ENCODE data around the gene ETV5.

DNA sequence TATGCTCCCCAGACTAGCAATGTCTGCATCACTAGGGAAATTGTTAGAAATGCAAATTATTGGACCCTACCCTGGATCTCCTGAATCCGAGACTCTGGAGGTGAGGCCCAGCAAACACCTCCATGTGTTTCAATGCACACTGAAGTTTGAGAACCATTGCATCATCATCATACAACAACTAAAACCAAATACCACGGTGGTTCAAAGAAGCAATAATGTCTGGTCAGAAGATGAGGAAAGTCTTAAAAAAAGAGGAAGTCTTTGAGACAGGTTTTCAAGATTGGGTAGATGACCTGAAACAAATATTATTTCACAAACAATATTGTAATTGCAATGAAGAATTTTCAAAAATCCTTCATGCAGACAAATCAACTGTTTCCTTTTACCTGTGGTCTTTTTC, 110.8 kb downstream of the ETV5 start:
- TF ChIP-seq, protein P1, sequence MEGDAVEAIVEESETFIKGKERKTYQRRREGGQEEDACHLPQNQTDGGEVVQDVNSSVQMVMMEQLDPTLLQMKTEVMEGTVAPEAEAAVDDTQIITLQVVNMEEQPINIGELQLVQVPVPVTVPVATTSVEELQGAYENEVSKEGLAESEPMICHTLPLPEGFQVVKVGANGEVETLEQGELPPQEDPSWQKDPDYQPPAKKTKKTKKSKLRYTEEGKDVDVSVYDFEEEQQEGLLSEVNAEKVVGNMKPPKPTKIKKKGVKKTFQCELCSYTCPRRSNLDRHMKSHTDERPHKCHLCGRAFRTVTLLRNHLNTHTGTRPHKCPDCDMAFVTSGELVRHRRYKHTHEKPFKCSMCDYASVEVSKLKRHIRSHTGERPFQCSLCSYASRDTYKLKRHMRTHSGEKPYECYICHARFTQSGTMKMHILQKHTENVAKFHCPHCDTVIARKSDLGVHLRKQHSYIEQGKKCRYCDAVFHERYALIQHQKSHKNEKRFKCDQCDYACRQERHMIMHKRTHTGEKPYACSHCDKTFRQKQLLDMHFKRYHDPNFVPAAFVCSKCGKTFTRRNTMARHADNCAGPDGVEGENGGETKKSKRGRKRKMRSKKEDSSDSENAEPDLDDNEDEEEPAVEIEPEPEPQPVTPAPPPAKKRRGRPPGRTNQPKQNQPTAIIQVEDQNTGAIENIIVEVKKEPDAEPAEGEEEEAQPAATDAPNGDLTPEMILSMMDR (IDR thresholded peaks at IDR 0.05) = no peak
- TF ChIP-seq POLR2A (IDR thresholded peaks at IDR 0.05) = no peak

Measured in right lobe of liver (tissue), 4 donors.